Activated CD4-positive, alpha-beta T cell treated with anti-CD3 and anti-CD28 coated beads, Interleukin-2, amount 50 U/mL, for 4 hours (primary cell): ENCODE measurements around the gene EML6.

ENCODE experiments used
- DNase-seq, 2 experiments: peaks; one replicate each; pipeline ENCODE4 v3.0.0-alpha.2; 2020

Gene EML6

DNA sequence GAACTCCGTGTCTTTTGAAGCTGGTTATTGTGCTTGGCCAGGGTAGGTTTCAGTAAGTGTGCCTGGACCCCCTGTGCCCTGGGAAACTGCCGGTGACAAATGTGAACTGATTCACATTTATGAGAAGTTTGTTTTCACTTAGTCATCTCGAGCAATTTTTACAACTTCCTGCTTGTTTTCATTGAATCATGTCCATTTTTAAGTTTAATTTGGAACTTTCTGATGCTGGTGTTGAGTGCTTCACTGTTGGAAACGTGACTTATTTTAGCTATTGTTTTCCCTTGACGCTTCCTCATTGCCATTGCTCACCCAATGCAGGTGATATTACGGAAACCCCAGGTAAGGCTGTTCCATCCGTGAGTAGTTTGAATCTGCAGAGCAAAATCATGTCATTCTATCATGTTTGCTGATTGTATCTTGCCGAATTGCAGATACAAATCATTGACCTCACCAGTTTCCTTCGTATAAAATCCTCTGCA, 229.6 kb downstream of the EML6 start:
- no peak for DNase-seq

DNA sequence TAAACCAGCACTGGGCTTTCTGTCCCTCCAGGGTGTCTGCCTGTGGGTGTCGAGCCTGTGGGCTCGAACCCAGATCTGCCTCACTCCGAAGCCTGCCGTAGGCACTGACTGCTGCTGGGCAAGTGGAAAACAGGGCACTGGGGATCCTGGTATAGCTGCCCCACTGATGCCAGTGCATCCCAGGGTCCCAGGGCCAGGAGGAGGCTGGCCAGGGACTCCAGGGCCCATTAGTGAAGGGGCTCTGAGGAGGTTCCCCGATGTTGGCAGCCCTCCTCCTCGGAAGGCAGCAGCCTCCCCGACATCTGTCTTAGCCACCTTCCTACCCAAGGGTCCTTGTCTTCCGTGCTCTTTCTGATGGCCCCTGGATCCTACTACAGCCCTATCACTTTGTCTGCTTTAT, 230.7 kb downstream of the EML6 start:
- no peak for DNase-seq

DNA sequence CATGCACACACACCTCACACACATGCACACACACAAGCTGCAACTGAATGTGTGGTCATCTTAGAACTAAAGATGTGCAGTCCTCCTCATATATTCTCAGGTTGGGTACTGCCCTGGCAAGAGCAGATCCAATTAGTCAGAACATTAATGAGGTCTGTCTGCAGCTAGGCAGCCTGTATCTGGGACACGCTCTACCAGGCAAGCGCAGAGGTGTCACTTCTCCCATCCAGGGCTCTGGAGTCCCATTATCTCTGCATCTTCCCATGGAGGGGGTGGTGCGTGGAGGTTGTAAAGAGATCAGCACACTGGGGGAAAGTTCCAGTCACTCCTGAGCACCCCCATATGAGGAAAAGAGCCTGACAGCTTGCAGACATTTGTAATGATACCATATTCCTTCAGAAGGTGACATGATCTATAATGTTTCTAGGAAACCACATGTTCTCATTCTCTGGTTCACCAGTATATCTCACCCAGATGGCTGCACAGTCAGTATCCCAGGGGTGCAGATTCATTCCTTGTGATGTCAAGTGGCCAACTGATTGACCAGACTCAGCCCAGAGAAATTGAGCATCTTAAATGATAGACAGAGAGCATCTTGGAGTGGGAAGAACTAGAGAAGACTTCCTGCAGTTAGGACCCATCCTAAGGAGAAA, 231.4 kb downstream of the EML6 start:
- DNase-seq = no peak

DNA sequence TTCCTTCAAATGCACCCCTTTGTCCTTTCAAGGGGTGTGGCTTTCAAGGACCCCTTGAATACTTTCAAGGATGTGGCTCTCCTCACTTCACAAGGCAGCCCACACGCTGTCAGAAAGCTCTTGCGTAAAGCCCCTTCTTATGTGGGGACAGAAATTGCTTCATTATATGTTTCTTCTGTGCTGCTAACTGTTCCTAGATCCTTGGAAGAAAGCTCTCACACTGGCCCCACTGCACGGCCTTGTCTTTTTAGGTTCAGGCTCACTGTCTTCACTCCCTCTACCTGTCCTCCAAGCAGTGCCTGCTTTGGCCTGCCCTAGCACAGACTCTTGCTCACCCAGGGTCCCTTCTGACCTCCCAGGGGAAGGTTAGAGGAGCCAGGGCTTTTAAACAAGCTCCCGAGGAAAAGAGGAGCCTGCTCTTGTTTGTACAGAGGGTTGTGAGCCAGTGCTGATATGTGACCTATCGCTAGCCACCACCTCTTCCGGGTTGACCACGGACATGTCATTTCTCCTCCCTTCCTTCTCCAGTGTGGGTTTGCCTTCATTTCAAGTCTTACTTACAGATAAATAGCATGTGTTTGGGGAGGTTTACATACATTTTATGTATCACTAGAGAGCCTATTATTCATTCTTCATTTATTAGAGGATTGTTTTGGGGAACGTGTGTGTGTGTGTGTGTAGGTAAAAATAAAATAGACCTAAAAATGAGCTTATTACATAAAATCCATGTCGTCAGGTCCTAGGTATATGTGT, 232.1 kb downstream of the EML6 start:
- DNase-seq = no peak

DNA sequence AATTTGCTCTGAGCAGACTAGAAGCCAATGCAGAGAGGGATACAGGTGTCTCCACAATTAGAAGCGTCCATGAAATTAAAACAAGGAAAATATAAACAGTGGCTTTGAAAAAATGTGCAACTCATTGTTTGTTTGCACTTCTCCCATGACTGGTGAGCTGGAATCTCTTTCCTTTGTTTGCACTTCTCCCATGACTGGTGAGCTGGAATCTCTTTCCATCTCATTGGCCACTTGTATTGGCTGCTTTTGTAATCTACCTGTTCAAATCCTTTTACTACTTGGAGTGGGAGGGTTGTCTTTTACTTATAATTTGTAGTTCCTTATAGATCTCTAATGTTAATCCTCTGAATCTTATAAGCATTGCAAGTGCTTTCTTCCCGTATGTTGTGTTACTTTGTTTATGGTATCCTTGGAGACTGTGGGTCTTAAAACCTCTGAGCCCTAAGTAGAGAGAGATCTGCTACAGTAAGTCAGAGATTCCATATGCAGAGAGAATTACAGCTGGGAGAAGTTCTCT, 232.7 kb downstream of the EML6 start:
- DNase-seq = no peak

DNA sequence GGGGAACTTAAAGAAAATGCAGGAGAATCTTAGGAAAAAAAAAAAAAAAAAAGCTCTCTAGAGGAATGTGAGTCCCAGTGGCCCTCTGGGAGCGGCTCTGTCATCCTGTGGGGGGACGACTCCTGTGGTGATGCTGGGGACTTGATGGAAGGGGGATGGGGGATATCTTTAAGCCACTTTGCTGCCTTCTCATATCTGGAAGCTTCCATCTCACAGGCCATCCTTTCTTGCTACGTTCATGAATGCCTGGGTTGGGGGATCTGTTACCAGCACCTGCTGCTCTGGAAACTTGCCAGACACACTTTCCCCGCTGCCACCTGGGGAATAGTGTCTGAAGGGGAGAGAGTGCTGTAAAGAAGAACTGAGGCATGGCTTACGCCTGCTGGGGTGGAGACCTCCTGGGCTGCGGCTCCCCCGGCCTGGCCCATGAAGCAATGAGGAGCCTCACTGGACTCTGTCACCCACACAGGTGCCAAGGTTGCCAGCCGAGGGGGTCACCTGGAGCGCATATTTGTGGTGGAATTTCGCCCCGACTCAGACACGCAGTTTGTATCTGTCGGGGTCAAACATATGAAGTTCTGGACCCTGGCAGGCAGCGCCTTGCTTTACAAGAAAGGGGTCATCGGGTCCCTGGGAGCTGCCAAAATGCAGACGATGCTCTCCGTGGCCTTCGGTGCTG, 234.0 kb downstream of the EML6 start:
- no peak for DNase-seq

DNA sequence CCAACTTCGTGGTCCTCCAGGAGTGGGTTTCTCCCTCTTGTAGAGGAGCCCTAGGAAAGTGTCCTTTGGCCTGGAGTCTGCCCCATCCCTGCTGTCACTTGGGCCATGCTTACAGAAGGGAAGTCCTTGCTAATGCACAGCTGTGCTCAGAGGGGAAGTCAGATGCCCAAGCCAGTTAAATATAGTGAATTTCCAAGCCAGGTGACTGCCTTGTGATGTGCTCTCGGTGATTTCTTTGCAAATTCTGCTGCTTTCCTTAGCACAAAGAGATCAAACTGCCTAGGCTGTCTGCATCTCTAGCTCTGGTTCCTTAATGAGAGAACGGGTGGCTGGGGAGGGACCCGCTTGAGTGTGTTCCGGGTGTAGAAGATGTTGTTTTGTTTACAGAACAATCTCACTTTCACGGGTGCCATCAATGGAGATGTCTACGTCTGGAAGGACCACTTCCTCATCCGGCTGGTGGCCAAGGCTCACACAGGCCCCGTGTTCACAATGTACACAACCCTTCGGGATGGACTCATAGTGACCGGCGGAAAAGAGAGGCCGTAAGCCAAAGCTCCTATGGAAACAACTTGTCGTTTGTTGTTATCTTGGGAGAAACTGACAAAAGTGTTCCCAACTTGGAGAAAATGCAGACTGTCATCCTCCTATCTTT, 235.4 kb downstream of the EML6 start:
- no peak for DNase-seq

DNA sequence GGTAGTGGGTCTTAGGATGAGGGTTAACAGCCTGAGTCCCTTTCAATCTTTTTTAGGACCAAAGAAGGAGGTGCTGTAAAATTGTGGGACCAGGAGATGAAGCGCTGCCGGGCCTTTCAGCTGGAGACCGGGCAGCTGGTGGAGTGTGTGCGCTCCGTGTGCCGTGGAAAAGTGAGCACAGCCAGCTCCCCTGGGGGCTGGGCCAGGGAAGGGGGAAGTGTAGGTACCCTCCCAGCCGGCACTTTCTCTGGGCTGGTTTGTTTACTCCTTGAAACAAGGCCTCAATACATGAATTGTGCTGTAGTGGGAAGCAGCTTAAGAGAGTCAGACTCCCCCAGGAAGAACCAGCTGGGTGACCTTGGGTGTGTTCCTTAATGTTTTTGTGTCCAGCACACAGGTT, 236.7 kb downstream of the EML6 start:
- DNase-seq = no peak

DNA sequence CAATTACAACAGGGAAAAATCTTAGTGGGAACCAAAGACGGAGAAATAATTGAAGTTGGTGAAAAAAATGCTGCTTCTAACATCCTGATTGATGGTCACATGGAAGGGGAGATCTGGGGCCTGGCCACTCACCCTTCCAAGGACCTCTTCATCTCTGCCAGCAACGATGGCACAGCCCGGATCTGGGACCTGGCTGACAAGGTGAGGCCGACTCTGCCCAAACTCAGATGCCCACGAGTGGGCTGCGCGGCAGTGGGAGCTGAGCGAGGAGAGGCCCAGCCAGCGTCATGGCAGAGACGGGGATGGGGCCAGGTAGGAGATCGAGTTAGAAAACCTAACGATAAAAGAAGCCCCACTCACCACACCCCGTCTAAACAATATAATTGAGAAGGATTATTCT, 239.0 kb downstream of the EML6 start:
- no peak for DNase-seq

DNA sequence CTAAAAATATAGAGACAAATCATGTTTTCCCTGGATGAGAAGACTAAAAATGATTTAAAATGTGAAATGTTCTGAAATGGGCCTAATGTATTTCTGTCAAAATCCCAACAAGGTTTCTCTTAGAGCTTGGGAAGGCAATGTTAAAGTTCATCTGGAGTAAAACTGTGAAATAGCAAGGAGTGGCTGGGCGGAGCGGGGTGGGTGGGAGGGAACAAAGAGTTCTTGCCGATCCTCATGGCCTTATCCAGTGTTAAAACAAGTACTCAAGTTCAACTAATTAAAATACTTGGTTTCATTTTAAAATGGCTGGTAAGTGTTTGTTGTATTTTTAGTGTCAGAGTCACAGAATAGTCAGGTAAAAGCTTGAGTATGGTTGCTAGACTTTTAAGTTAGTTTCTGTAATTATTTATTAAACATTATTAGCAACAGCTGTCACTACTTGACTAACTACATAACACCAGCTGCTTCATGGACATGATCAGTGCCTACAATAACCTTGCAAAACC, 239.5 kb downstream of the EML6 start:
- DNase-seq = no peak

DNA sequence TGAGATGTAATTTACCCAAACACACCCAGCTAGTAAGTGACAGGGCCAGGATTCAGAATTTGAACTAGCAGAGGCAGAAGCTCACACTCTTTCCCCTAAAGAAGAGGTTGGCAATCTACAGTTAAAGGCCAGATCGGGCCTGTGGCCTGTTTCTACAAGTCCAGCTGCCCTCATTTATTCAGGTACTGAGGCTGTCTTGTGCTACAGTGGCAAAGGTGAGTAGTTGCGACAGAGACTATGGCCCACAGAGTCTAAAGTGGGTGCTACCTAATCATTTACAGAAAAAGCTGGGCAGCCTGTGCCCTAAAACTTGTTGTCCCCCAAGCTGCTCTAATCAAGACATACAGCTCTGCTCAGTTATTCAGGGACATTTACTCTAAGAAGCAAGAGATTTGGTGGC, 240.0 kb downstream of the EML6 start:
- no peak for DNase-seq

DNA sequence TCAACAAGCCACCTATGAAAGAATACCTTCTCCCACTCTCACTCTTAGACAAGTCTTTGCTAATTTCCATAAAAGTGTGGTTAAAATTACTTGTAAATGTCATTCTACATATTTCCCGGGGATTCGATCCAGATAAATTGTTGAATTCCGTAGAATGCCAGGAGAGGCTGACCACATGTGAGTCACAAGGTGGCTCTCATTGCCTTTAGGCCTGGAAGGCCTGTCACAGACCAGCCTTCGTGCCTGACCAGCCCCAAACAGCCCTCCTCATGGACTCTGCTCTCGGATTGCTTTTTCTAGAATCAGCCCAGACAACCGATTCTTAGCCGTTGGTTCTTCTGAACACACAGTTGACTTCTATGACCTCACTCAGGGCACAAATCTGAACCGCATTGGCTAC, 240.8 kb downstream of the EML6 start:
- no peak for DNase-seq

DNA sequence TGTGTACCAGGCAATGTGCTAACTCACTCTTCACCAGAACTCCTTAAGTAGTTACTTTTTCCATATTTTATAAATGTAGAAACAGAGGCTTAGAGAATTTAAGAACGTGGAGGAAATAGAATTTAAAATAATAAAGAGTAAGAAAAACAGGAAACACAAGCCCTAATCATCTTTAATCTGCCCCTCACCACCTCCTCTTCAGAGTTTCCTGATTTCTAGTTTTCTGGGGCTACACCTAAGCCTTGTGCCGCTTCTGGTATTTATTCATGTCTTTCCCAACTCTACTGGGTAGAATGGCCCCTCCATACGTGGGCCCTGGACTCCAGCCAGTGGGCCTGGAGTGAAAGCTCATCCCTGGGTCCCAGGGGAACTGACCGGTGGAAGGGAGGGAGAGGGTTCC, 241.4 kb downstream of the EML6 start:
- DNase-seq = no peak

DNA sequence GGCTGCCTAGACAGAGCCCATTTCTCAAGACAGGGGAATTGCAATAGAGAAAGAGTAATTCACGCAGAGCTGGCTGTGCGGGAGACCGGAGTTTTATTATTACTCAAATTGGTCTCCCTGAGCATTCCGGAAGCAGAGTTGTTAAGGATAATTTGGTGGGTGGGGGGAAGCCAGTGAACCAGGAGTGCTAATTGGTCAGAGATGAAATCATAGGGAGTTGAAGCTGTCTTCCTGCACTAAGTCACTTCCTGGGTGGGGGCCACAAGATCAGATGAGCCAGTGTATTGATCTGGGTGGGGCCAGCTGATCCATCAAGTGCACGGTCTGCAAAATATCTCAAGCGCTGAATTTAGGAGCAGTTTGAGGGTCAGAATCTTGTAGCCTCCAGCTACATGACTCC, 242.0 kb downstream of the EML6 start:
- no peak for DNase-seq

DNA sequence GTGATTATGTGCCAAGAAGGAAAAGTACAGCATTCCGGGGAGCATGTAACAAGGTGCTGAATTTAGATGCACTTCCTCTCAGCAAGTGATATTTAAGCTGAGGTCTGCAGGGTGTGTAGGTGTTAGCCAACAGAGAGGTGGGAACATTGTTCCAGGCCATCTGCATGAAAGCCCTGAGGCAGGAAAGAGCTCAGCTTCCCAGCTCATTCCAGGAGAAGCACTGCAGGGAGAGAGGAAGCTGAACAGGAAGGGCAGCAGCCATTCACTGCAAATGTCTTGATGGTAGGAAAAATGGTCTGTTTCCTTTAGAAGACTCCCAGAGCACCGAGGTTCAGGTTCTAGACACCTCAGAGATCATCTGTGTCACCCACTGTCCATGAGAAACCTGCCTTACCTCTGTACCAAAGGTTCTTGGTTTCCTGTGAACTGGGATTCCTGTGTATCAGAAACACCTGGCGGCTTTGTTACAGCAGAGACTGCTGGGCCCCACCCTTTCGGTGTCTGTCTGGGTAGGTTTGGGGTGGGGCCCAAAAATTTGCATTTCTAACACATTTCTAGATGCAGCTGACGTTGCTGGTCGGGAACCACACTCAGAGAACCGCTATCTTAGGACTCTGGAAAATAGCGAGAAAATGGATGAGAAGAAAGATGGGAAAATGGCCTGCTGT, 242.8 kb downstream of the EML6 start:
- DNase-seq = no peak

DNA sequence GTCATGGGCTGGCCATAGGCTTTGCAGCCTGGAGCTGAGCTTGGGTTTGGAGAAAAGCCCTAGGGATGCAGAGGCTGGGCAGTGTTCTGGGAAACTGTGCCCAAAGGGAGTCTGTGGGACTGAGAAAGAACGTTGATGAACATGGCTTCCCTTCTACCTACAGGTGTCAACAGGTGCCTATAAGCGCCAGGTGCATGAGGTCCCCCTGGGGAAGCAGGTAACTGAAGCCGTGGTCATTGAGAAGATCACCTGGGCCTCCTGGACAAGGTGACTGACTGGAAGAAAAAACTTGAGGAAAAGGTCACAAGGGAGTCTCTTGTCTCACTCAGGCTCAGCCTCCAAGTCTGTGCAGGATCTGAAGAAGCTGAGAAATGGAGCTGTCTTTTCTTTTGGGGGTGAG, 243.4 kb downstream of the EML6 start:
- DNase-seq = no peak

DNA sequence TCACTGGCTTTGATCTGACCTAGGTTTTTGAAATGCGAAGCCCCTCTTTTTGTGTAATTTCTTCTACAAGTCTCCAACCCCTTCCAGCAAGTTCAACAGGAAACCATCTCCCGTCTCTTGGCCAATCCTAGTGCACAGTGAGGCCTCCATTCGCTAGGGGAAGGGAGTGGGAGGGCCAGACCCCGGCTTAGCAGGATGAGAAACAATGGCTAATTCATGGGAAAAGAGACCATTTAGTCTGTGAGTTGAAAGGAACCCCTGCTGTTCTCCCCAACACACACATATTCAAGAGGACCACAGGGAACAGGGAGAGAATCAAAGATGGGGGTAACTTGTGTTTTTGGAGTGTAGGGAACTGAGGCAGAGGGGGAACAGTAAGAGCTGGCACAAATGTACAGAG, 243.8 kb downstream of the EML6 start:
- DNase-seq = no peak

DNA sequence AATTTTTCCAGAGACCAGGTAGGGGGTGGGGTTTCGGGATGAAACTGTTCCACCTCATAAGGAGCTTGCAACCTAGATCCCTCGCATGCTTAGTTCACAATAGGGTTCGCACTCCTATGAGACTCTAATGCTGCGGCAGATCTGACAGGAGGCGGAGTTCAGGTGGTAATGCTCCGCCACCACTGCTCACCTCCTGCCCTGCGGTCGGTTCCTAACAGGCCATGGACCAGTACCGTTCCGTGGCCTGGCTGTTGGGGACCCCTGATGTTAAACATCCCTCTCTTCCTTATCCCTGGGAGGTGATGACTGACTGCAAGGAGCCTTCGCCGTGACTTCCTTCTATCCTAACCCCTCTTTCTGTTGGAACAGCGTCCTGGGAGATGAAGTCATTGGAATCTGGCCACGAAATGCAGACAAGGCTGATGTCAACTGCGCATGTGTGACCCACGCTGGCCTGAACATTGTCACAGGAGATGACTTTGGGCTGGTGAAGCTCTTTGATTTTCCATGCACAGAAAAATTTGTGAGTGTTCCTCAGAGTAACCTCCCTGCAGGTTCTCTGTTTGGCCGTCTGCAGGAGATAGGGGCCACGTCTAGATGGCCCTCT, 244.4 kb downstream of the EML6 start:
- DNase-seq = no peak

DNA sequence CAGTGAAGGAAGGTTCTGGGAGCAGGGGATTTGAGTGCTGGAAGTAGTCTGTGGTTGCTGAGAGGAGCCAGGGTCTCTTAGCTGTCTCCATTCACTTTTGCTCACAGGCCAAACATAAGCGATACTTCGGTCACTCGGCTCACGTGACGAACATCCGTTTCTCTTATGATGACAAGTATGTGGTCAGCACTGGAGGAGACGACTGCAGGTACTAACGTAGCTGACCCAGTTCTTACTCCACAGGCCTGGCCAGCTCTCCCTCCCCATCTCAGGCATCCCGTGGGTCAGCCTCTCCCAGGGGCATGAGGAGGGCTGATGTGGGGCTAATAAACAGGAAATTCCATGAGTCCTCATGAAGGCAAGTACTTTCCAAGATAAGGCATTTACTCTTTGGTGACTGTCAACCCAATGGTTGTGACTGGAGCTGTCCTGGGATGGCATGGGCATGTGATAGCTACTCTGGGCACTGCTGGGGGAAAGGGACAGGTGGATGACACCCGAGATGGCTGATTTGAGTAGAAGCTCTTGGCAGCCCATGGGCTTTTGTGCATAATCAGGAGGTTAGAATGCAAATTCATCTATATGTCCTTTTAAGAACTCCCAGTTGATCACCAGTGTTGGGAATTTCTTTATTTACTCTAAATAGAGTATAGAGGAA, 245.2 kb downstream of the EML6 start:
- DNase-seq = no peak

DNA sequence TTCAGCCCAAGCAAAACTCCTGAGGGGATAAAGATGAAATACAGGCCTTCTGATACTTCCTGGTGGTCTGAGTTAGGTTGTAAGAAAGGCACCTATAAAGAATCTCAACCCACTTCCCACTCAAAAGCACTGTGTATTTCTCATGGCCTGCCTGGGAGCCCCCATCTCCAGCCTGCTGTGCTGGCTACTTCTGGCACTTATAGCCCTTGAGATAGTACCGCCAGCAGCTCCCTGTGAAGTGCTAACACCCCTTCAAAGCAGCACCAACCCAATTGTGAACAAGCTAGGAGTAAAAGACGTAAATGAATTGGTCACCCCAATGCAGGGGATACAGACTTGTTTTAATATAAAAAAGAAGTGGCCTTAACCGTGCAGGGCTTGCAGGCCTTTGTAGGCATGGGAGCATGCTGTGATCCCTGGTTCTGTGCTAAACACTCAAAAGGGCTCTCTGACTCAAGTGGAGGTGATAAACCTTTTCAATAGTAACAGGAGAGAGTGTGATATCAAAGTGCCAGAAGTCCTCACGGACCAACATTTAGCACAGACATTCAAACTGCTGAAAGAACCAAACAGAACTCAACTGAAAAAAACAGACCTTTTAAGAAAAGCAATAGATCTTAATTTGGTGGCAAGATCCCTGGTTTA, 246.0 kb downstream of the EML6 start:
- DNase-seq = no peak

DNA sequence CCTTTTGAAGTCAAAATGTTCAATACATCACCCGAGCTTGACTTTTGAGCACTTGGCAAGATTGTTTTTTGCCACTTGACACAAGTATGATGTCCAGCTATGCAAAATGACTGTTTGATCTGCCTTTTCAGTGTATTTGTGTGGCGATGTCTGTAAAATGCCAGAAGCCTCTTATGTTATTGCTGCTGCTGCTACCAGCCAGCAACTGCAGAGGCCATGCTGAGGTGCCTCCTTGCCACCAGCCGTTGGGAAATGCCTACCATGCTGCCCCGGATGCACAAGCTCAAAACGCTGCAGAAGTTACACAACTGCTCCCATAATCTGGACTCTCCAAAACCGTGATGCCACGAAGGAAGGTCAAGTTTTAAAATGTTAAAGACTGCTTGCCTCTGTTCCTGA, 246.5 kb downstream of the EML6 start:
- DNase-seq = no peak
